Panc1 (cell line): ENCODE results near the gene NT5M. TPM values are rescaled to one million over a fixed set of nuclear protein-coding genes. Genes with fewer than 3 reads are reported as not detected.

ENCODE experiments used
- ATAC-seq: fragments of 200-7000 bp; cut with Tn5 transposase; 2 replicates; pipeline ENCODE4 v1.9.1; 2020; ENCODE audit warnings: mild to moderate bottlenecking, moderate library complexity
- BruUV-seq: library from RNA; stranded (reverse); fragments of 400-500 nt; replicated peaks from 2 replicates; lab custom pipeline; 2021; lab: Mats Ljungman, UMichigan
- CTCF ChIA-PET: fragments of 300-600 bp; sonication (Branson Sonifier 250); formaldehyde crosslinking; loops from one replicate; lab custom pipeline; 2022; ENCODE audit warnings: antibody characterized with exemption; lab: Charles Lee
- POLR2A ChIA-PET: fragments of 300-600 bp; sonication (Branson Sonifier 250); formaldehyde crosslinking; loops from one replicate; lab custom pipeline; 2022; ENCODE audit warnings: antibody characterized with exemption; lab: Charles Lee
- DNase-seq: peaks from one replicate; pipeline ENCODE4 v3.0.0-alpha.2; 2010; ENCODE audit warnings: low read depth, low spot score
- H3K27ac ChIP-seq: 2 replicates; pipeline ENCODE4 v1.5.1; 2011; ENCODE audit warnings: mild to moderate bottlenecking, low read length, inconsistent platforms
- H3K27me3 ChIP-seq: fragments of 200-500 bp; sonication (Bioruptor generic); 2 replicates; pipeline ENCODE4 v1.6.0; 2014; ENCODE audit warnings: low read length, inconsistent platforms; ENCODE audit not compliant: control insufficient read depth, insufficient read depth
- H3K36me3 ChIP-seq: fragments of 200-500 bp; sonication (Bioruptor generic); 2 replicates; pipeline ENCODE4 v1.5.1; 2014; ENCODE audit warnings: inconsistent platforms, mild to moderate bottlenecking, low read length, moderate library complexity; ENCODE audit not compliant: control insufficient read depth, insufficient read depth
- H3K4me1 ChIP-seq: 2 replicates; pipeline ENCODE4 v1.5.1; 2011; ENCODE audit warnings: inconsistent platforms, mild to moderate bottlenecking, low read length, moderate library complexity; ENCODE audit not compliant: control insufficient read depth, insufficient read depth
- H3K4me3 ChIP-seq, 2 experiments: 2 replicates each; pipeline ENCODE4 v1.5.1; 2011 to 2012; ENCODE audit warnings: low read depth in 2 of 2, low read length in 2 of 2, mild to moderate bottlenecking in 2 of 2, inconsistent platforms in 1 of 2, moderate library complexity in 1 of 2
- H3K9me3 ChIP-seq: fragments of 200-500 bp; sonication (Bioruptor generic); 2 replicates; pipeline ENCODE4 v1.5.1; 2014; ENCODE audit warnings: low read depth, mild to moderate bottlenecking, inconsistent platforms, low read length, moderate library complexity; ENCODE audit not compliant: control insufficient read depth, insufficient read depth
- CTCF ChIP-seq: fragments of 450-650 bp; IDR thresholded peaks from 2 replicates; pipeline ENCODE4 v1.5.1; 2017; ENCODE audit warnings: mild to moderate bottlenecking
- POLR2AphosphoS5 ChIP-seq: IDR thresholded peaks from 2 replicates; pipeline ENCODE4 v1.6.1; 2012; ENCODE audit warnings: mild to moderate bottlenecking, low read depth, low read length, moderate library complexity
- SIN3A ChIP-seq: IDR thresholded peaks from 2 replicates; pipeline ENCODE4 v1.6.1; 2012; ENCODE audit warnings: low read depth, mild to moderate bottlenecking, low read length, moderate library complexity, borderline replicate concordance; ENCODE audit not compliant: insufficient read depth
- TCF7L2 ChIP-seq: IDR thresholded peaks from 2 replicates; pipeline ENCODE4 v1.6.1; 2011; ENCODE audit warnings: mild to moderate bottlenecking, low read depth, low read length, inconsistent platforms
- in situ Hi-C: cut with HindIII; loops from 2 replicates; pipeline ENCODE4 v1.10.0; 2016; ENCODE audit warnings: low sequenced_read_pairs, low pct_unique_long_range_greater_than_20kb
- intact Hi-C: fragments of 100-400 bp; cut with micrococcal nuclease; formaldehyde crosslinking; loops from one replicate; pipeline ENCODE4 v1.10.0; 2022; ENCODE audit not compliant: unreplicated experiment
- total RNA-seq: library from RNA; stranded (reverse); gene quantifications from one replicate; pipeline ENCODE4 v1.2.1, GENCODE V29; 2021; ENCODE audit not compliant: unreplicated experiment
- TF ChIP-seq, protein P1 (sequence below), 2 experiments: IDR thresholded peaks; 2 replicates each; pipeline ENCODE4 v1.6.1; 2011 to 2012; ENCODE audit warnings: low read depth in 2 of 2, control low read depth in 1 of 2, low read length in 1 of 2, mild to moderate bottlenecking in 1 of 2, moderate library complexity in 1 of 2; ENCODE audit not compliant: insufficient read depth in 1 of 2

Gene NT5M
- total RNA-seq, 1 experiment from 2014 or later: 3.1 TPM

GRCh38 chr17:17295141-17295540 is 8.0 kb upstream of the NT5M start:
- Histone ChIP-seq H3K36me3 (no peaks in the 10 kb centered on the region), H3K27me3 (no peaks in the 10 kb centered on the region), H3K27ac (no peak overlapping the region), H3K4me3 (no peak overlapping the region), H3K4me1 (no peaks in the 10 kb centered on the region), H3K9me3 (no peaks in the 10 kb centered on the region)
- no TSS peak for BruUV-seq
- intact Hi-C loops: no loop called here
- ATAC-seq: no peak
- CTCF ChIA-PET: no interaction called here
- in situ Hi-C loops: no loop called here
- POLR2A ChIA-PET: no interaction called here
- no peak for DNase-seq
- TF ChIP-seq CTCF (no peak), TCF7L2 (no peak), SIN3A (no peak), POLR2AphosphoS5 (no peak)
- TF ChIP-seq, protein P1, sequence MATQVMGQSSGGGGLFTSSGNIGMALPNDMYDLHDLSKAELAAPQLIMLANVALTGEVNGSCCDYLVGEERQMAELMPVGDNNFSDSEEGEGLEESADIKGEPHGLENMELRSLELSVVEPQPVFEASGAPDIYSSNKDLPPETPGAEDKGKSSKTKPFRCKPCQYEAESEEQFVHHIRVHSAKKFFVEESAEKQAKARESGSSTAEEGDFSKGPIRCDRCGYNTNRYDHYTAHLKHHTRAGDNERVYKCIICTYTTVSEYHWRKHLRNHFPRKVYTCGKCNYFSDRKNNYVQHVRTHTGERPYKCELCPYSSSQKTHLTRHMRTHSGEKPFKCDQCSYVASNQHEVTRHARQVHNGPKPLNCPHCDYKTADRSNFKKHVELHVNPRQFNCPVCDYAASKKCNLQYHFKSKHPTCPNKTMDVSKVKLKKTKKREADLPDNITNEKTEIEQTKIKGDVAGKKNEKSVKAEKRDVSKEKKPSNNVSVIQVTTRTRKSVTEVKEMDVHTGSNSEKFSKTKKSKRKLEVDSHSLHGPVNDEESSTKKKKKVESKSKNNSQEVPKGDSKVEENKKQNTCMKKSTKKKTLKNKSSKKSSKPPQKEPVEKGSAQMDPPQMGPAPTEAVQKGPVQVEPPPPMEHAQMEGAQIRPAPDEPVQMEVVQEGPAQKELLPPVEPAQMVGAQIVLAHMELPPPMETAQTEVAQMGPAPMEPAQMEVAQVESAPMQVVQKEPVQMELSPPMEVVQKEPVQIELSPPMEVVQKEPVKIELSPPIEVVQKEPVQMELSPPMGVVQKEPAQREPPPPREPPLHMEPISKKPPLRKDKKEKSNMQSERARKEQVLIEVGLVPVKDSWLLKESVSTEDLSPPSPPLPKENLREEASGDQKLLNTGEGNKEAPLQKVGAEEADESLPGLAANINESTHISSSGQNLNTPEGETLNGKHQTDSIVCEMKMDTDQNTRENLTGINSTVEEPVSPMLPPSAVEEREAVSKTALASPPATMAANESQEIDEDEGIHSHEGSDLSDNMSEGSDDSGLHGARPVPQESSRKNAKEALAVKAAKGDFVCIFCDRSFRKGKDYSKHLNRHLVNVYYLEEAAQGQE (IDR thresholded peaks at IDR 0.05; ENCODE audit: insufficient read depth in 1 of 2, low read depth in 2 of 2, low read length in 1 of 2): no peak

DNA sequence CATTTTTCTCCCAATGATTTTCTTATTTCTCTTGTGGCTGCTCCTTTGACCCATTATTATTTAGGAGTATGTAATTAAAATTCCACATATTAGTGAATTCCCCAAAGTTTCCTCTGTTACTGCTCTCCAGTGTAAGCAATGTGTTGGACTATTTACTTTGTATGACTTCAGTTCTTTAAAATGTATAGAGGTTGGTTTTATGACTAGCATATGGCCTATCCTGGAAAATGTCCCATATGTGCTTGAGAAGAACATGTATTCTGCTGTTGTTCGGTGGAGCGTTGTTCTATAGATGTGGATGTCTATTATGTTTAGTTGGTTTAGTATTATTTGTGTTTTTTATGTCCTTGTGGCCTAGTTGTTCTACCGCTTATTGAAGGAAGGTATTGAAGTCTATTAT is 6.0 kb upstream of the NT5M start:
- Histone ChIP-seq H3K27me3 (no peaks in the 10 kb centered on the region), H3K36me3 (no peaks in the 10 kb centered on the region), H3K27ac (no peak overlapping the region), H3K4me3 (no peak overlapping the region), H3K9me3 (no peaks in the 10 kb centered on the region), H3K4me1 (no peaks in the 10 kb centered on the region)
- intact Hi-C loops: no loop called here
- TF ChIP-seq TCF7L2: no peak
- in situ Hi-C loops: no loop called here
- BruUV-seq: no TSS peak
- ChIA-PET CTCF (no interaction called here), POLR2A (no interaction called here)
- DNase-seq (no peak), ATAC-seq (no peak)

DNA sequence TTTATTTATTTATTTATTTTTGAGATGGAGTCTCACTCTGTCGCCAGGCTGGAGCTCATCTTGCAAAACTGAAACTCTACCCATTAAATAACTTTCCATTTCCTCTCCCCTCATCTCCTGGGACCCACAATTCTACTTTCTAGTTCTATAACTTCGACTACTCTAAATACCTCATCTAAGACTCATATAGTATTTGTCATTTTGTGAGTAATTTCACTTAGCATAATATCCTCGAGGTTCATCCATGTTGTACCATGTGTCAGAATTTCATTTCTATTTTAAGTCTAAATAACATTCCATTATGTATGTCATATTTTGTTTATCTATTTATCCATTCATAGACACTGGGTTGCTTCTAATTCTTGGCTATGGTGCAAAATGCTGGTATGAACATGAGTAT is 5.1 kb upstream of the NT5M start:
- CTCF ChIA-PET: no interaction called here
- BruUV-seq: no TSS peak
- H3K9me3 ChIP-seq: no peaks in the 10 kb centered on the region
- in situ Hi-C loops: no loop called here
- intact Hi-C loops: no loop called here
- H3K27me3 ChIP-seq: no peaks in the 10 kb centered on the region
- no peak for DNase-seq
- TF ChIP-seq SIN3A: no peak
- no peak overlapping the region for H3K4me3 ChIP-seq
- no peaks in the 10 kb centered on the region for H3K4me1 ChIP-seq
- H3K36me3 ChIP-seq: no peaks in the 10 kb centered on the region
- POLR2A ChIA-PET: no interaction called here
- no peak for ATAC-seq
- H3K27ac ChIP-seq: no peak overlapping the region
